ENCODE results near the gene TLCD3A.
A peak's percentile ranks its signal among the peaks of the same experiment; 100 is the strongest.

The TLCD3A gene

DNA sequence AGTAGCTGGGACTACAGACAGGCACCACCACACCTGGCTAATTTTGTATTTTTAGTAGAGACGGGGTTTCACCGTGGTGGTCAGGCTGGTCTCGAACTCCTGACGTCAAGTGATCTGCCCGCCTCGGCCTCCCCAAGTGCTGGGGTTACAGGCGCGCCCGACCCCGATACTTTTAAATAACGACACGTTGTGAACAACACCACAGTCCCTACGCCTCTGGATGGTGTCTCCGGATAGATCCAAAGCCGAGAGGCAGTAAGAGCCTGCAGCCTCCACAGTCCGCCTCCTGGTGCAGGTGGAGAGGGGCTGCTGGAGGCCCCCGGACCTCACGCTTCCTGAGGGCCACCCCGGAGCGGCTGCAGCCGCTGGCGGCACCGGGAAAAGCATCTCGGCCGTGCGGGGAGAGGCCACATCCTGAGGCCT, 741 bp upstream of the TLCD3A start:
- Histone ChIP-seq H3K9me3 (ENCODE audit: insufficient read depth, low read length) (no peaks in the 10 kb centered on the region), H3K9ac (ENCODE audit: insufficient read length, low read depth) (peak overlapping the region; percentile 82), H3K36me3 (ENCODE audit: insufficient read depth, insufficient read length, low read length) (peaks cover 3% of the 10 kb centered on the region), H3K4me3 (ENCODE audit: insufficient read length, low read depth) (peak overlapping the region; percentile 50), H3K27me3 (ENCODE audit: insufficient read depth, insufficient read length) (peaks cover 13% of the 10 kb centered on the region), H3K4me1 (ENCODE audit: insufficient read depth, insufficient read length) (peaks cover 2% of the 10 kb centered on the region)
- TF ChIP-seq SUZ12 (IDR thresholded peaks at IDR 0.05; ENCODE audit: extremely low read depth, insufficient read depth, insufficient read length) = no peak
- no peak for TF ChIP-seq ZNF274 (IDR thresholded peaks at IDR 0.05; ENCODE audit: low read depth, low read length)
- no peak for TF ChIP-seq YY1 (IDR thresholded peaks at IDR 0.05; ENCODE audit: insufficient read depth, insufficient read length)
- DNase-seq (ENCODE audit: low read depth, low spot score) = no peak

GRCh38 chr17:732902-733720, 715 bp downstream of the TLCD3A start:
- H3K36me3 ChIP-seq (ENCODE audit: insufficient read depth, insufficient read length, low read length) = peaks cover 8% of the 10 kb centered on the region
- no peaks in the 10 kb centered on the region for H3K4me1 ChIP-seq (ENCODE audit: insufficient read depth, insufficient read length)
- H3K27me3 ChIP-seq (ENCODE audit: insufficient read depth, insufficient read length) = peaks cover 13% of the 10 kb centered on the region
- H3K9me3 ChIP-seq (ENCODE audit: insufficient read depth, low read length) = no peaks in the 10 kb centered on the region
- H3K9ac ChIP-seq (ENCODE audit: insufficient read length, low read depth) = peak overlapping the region; percentile 76
- peak overlapping the region; percentile 53 for H3K4me3 ChIP-seq (ENCODE audit: insufficient read length, low read depth)
- TF ChIP-seq YY1 (IDR thresholded peaks at IDR 0.05; ENCODE audit: insufficient read depth, insufficient read length) = no peak
- TF ChIP-seq ZNF274 (IDR thresholded peaks at IDR 0.05; ENCODE audit: low read depth, low read length) = no peak
- no peak for TF ChIP-seq SUZ12 (IDR thresholded peaks at IDR 0.05; ENCODE audit: extremely low read depth, insufficient read depth, insufficient read length)
- DNase-seq (ENCODE audit: low read depth, low spot score) = no peak

GRCh38 chr17:733743-734142, 1.3 kb downstream of the TLCD3A start:
- peak overlapping the region; percentile 76 for H3K9ac ChIP-seq (ENCODE audit: insufficient read length, low read depth)
- TF ChIP-seq SUZ12 (IDR thresholded peaks at IDR 0.05; ENCODE audit: extremely low read depth, insufficient read depth, insufficient read length) (no peak), ZNF274 (IDR thresholded peaks at IDR 0.05; ENCODE audit: low read depth, low read length) (no peak), YY1 (IDR thresholded peaks at IDR 0.05; ENCODE audit: insufficient read depth, insufficient read length) (no peak)
- peak overlapping the region; percentile 53 for H3K4me3 ChIP-seq (ENCODE audit: insufficient read length, low read depth)
- peaks cover 13% of the 10 kb centered on the region for H3K27me3 ChIP-seq (ENCODE audit: insufficient read depth, insufficient read length)
- H3K9me3 ChIP-seq (ENCODE audit: insufficient read depth, low read length) = no peaks in the 10 kb centered on the region
- no peak for DNase-seq (ENCODE audit: low read depth, low spot score)
- no peaks in the 10 kb centered on the region for H3K4me1 ChIP-seq (ENCODE audit: insufficient read depth, insufficient read length)
- peaks cover 14% of the 10 kb centered on the region for H3K36me3 ChIP-seq (ENCODE audit: insufficient read depth, insufficient read length, low read length)

GRCh38 chr17:737561-738113, 5.2 kb downstream of the TLCD3A start:
- peaks cover 46% of the 10 kb centered on the region for H3K36me3 ChIP-seq (ENCODE audit: insufficient read depth, insufficient read length, low read length)
- no peaks in the 10 kb centered on the region for H3K4me1 ChIP-seq (ENCODE audit: insufficient read depth, insufficient read length)
- no peak overlapping the region for H3K9ac ChIP-seq (ENCODE audit: insufficient read length, low read depth)
- no peak for DNase-seq (ENCODE audit: low read depth, low spot score)
- TF ChIP-seq YY1 (IDR thresholded peaks at IDR 0.05; ENCODE audit: insufficient read depth, insufficient read length) = no peak
- no peak for TF ChIP-seq ZNF274 (IDR thresholded peaks at IDR 0.05; ENCODE audit: low read depth, low read length)
- TF ChIP-seq SUZ12 (IDR thresholded peaks at IDR 0.05; ENCODE audit: extremely low read depth, insufficient read depth, insufficient read length) = no peak
- no peak overlapping the region for H3K4me3 ChIP-seq (ENCODE audit: insufficient read length, low read depth)
- peaks cover 2% of the 10 kb centered on the region for H3K27me3 ChIP-seq (ENCODE audit: insufficient read depth, insufficient read length)
- no peaks in the 10 kb centered on the region for H3K9me3 ChIP-seq (ENCODE audit: insufficient read depth, low read length)

DNA sequence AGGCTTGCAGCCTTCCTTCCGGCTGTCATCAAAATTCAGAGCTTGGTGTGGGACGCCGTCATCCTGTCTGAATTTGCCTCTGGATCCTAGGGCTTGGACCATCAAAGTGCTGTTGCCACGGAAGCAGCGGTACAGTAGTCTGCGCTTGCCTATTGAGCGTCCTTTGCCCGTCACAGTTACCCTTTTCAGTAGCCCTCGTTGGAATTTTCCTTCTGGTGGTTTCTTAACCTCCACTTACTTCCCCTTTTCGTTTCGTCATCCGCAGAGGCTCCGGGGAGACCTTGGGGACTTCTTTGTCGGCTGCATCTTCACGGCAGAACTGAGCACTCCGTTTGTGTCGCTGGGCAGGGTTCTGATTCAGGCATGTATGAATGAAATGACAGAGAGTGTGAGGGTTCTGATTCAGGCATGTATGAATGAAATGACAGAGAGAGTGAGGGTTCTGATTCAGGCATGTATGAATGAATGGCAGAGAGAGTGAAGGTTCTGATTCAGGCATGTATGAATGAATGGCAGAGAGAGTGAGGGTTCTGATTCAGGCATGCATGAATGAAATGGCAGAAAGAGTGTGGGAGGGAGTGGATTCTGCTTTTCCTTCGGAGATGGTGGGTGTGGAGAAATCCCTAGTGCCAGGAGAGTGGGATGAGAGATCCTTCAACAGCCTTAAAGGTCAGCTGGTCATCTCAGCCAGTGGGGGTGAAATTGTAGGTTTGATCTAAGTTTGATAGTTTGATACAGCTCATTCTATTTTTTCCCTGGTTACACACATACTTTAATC, 8.0 kb downstream of the TLCD3A start:
- Histone ChIP-seq H3K4me1 (ENCODE audit: insufficient read depth, insufficient read length) (no peaks in the 10 kb centered on the region), H3K27me3 (ENCODE audit: insufficient read depth, insufficient read length) (no peaks in the 10 kb centered on the region), H3K9ac (ENCODE audit: insufficient read length, low read depth) (no peak overlapping the region), H3K9me3 (ENCODE audit: insufficient read depth, low read length) (no peaks in the 10 kb centered on the region), H3K4me3 (ENCODE audit: insufficient read length, low read depth) (no peak overlapping the region), H3K36me3 (ENCODE audit: insufficient read depth, insufficient read length, low read length) (peaks cover 70% of the 10 kb centered on the region)
- DNase-seq (ENCODE audit: low read depth, low spot score) = no peak
- TF ChIP-seq YY1 (IDR thresholded peaks at IDR 0.05; ENCODE audit: insufficient read depth, insufficient read length) (no peak), ZNF274 (IDR thresholded peaks at IDR 0.05; ENCODE audit: low read depth, low read length) (no peak), SUZ12 (IDR thresholded peaks at IDR 0.05; ENCODE audit: extremely low read depth, insufficient read depth, insufficient read length) (no peak)

DNA sequence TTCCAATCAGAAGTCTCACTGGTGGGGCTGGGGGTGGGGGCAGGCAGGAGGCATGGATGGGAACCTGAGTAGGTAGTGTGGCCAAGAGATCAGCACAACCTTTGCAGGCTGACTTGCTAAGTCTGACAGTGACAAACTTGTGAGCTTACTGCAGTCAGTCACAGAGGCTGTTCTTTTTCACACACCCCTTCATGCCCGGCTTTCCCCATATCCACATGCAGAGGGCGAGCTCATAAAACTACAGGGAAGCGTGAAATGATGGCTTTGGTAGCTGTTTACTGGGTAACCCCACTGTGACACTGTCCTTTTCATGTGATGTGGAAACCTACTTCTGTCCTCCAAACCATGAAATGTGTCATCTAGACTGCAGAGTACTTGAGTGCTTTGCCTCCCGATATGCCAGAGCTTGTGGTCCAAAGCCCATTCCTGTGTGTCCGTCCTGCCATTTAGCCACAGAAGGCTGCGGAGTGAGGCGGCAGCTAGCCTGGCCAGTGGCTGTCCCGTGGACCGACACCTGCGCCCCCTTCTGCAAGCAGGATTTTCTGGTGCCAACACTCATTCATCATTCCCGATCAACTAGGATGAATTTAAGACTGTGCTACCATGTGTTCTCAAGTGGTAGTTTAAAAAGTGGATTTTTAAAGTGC, 9.9 kb downstream of the TLCD3A start:
- H3K4me1 ChIP-seq (ENCODE audit: insufficient read depth, insufficient read length) = no peaks in the 10 kb centered on the region
- no peak for TF ChIP-seq SUZ12 (IDR thresholded peaks at IDR 0.05; ENCODE audit: extremely low read depth, insufficient read depth, insufficient read length)
- no peak for TF ChIP-seq ZNF274 (IDR thresholded peaks at IDR 0.05; ENCODE audit: low read depth, low read length)
- TF ChIP-seq YY1 (IDR thresholded peaks at IDR 0.05; ENCODE audit: insufficient read depth, insufficient read length) = no peak
- H3K27me3 ChIP-seq (ENCODE audit: insufficient read depth, insufficient read length) = no peaks in the 10 kb centered on the region
- no peak for DNase-seq (ENCODE audit: low read depth, low spot score)
- no peak overlapping the region for H3K4me3 ChIP-seq (ENCODE audit: insufficient read length, low read depth)
- peaks cover 88% of the 10 kb centered on the region for H3K36me3 ChIP-seq (ENCODE audit: insufficient read depth, insufficient read length, low read length)
- no peaks in the 10 kb centered on the region for H3K9me3 ChIP-seq (ENCODE audit: insufficient read depth, low read length)
- no peak overlapping the region for H3K9ac ChIP-seq (ENCODE audit: insufficient read length, low read depth)

Data from NT2/D1 (cell line).